IMR-90 (cell line): ENCODE data around the gene RAB38. TPM values are rescaled to one million over a fixed set of nuclear protein-coding genes. Genes with fewer than 3 reads are reported as not detected.

Experiments used
- ATAC-seq: fragments of 200-7000 bp; cut with Tn5 transposase; 2 replicates; pipeline ENCODE4 v1.9.1; 2020; ENCODE audit warnings: low read depth, mild to moderate bottlenecking, moderate library complexity
- BruUV-seq: library from RNA; stranded (reverse); fragments of 400-500 nt; replicated peaks from 2 replicates; lab custom pipeline; 2021; lab: Mats Ljungman, UMichigan
- CTCF ChIA-PET: fragments of 300-600 bp; formaldehyde crosslinking; extraction: SDS; loops from one replicate; lab custom pipeline; 2021; ENCODE audit warnings: antibody characterized with exemption; lab: Yijun Ruan, JAX
- POLR2A ChIA-PET: fragments of 300-600 bp; sonication (Branson Sonifier 250); formaldehyde crosslinking; loops from one replicate; lab custom pipeline; 2022; ENCODE audit warnings: antibody characterized with exemption; ENCODE audit not compliant: unreplicated experiment; lab: Charles Lee
- DNase-seq: peaks from one replicate; pipeline ENCODE4 v3.0.0; 2013
- H2AFZ ChIP-seq: replicated peaks from 2 replicates; pipeline ENCODE3; 2013; ENCODE audit warnings: low read length, mild to moderate bottlenecking; ENCODE audit not compliant: poor library complexity
- H2AK5ac ChIP-seq: 2 replicates; pipeline ENCODE4 v1.6.1; 2013; ENCODE audit warnings: low read depth, low read length, inconsistent platforms
- H2AK9ac ChIP-seq: replicated peaks from 2 replicates; pipeline ENCODE3; 2013; ENCODE audit warnings: mild to moderate bottlenecking, low read depth, low read length, moderate library complexity; ENCODE audit not compliant: poor library complexity
- H2BK120ac ChIP-seq: 2 replicates; pipeline ENCODE4 v1.6.1; 2013; ENCODE audit warnings: low read depth, low read length, inconsistent platforms
- H2BK15ac ChIP-seq: 3 replicates; pipeline ENCODE4 v1.6.1; 2013; ENCODE audit warnings: low read depth, low read length, inconsistent platforms
- H2BK20ac ChIP-seq: 2 replicates; pipeline ENCODE4 v1.6.1; 2013; ENCODE audit warnings: low read depth, mild to moderate bottlenecking, inconsistent platforms, low read length, moderate library complexity
- H2BK5ac ChIP-seq: 2 replicates; pipeline ENCODE4 v1.6.1; 2013; ENCODE audit warnings: mild to moderate bottlenecking, low read depth, low read length, inconsistent platforms; ENCODE audit not compliant: poor library complexity, severe bottlenecking
- H3K14ac ChIP-seq: replicated peaks from 2 replicates; pipeline ENCODE4 v1.6.1; 2013; ENCODE audit warnings: low read depth, low read length, inconsistent platforms
- H3K18ac ChIP-seq: 2 replicates; pipeline ENCODE4 v1.6.1; 2013; ENCODE audit warnings: low read depth, low read length, control low read depth
- H3K23ac ChIP-seq: 2 replicates; pipeline ENCODE4 v1.6.1; 2013; ENCODE audit warnings: low read depth, low read length, inconsistent platforms
- H3K27ac ChIP-seq: 2 replicates; pipeline ENCODE4 v1.5.1; 2013; ENCODE audit warnings: mild to moderate bottlenecking, control low read depth, low read length; ENCODE audit not compliant: insufficient read depth
- H3K27me3 ChIP-seq: 2 replicates; pipeline ENCODE4 v1.6.1; 2013; ENCODE audit warnings: low read length; ENCODE audit not compliant: control insufficient read depth, insufficient read depth
- H3K36me3 ChIP-seq: 2 replicates; pipeline ENCODE4 v1.6.1; 2013; ENCODE audit warnings: low read length, mixed read lengths; ENCODE audit not compliant: control insufficient read depth, insufficient read depth
- H3K4ac ChIP-seq: 2 replicates; pipeline ENCODE4 v1.6.1; 2013; ENCODE audit warnings: low read depth, low read length, inconsistent platforms
- H3K4me1 ChIP-seq: 2 replicates; pipeline ENCODE4 v1.6.1; 2013; ENCODE audit warnings: low read length, mixed read lengths; ENCODE audit not compliant: control insufficient read depth, insufficient read depth
- H3K4me2 ChIP-seq: 2 replicates; pipeline ENCODE4 v1.6.1; 2013; ENCODE audit warnings: low read depth, mild to moderate bottlenecking, control low read depth, low read length, moderate library complexity
- H3K4me3 ChIP-seq: 2 replicates; pipeline ENCODE4 v1.5.1; 2013; ENCODE audit warnings: low read depth, mild to moderate bottlenecking, control low read depth, low read length, moderate library complexity; ENCODE audit not compliant: insufficient read depth
- H3K56ac ChIP-seq: 2 replicates; pipeline ENCODE4 v1.6.1; 2013; ENCODE audit warnings: low read length, inconsistent platforms; ENCODE audit not compliant: insufficient read depth; ENCODE audit errors: extremely low read depth
- H3K79me1 ChIP-seq, 2 experiments: 2 replicates each; pipeline ENCODE4 v1.6.1; 2013; ENCODE audit warnings: low read length in 2 of 2, inconsistent platforms in 1 of 2, low read depth in 1 of 2
- H3K9ac ChIP-seq: 2 replicates; pipeline ENCODE4 v1.6.1; 2013; ENCODE audit warnings: low read depth, low read length, control low read depth
- H3K9me1 ChIP-seq: 2 replicates; pipeline ENCODE4 v1.6.1; 2013; ENCODE audit warnings: low read length, inconsistent platforms; ENCODE audit not compliant: insufficient read depth
- H3K9me3 ChIP-seq: 2 replicates; pipeline ENCODE4 v1.6.1; 2013; ENCODE audit warnings: low read length; ENCODE audit not compliant: control insufficient read depth, insufficient read depth
- H4K20me1 ChIP-seq: 2 replicates; pipeline ENCODE4 v1.6.1; 2013; ENCODE audit warnings: low read length, inconsistent platforms; ENCODE audit not compliant: insufficient read depth
- H4K5ac ChIP-seq: 2 replicates; pipeline ENCODE4 v1.6.1; 2013; ENCODE audit warnings: mild to moderate bottlenecking, low read depth, low read length, control low read depth
- H4K8ac ChIP-seq, 2 experiments: 2 replicates each; pipeline ENCODE4 v1.6.1; 2013; ENCODE audit warnings: low read depth in 2 of 2, low read length in 2 of 2, control low read depth in 1 of 2, inconsistent platforms in 1 of 2
- H4K91ac ChIP-seq: 2 replicates; pipeline ENCODE4 v1.6.1; 2013; ENCODE audit warnings: low read depth, low read length, inconsistent platforms; ENCODE audit not compliant: insufficient read depth
- BHLHE40 ChIP-seq: fragments of 150-350 bp; IDR thresholded peaks from 2 replicates; pipeline ENCODE4 v1.6.1; 2016; ENCODE audit warnings: mild to moderate bottlenecking, low read depth, low read length
- CEBPB ChIP-seq: IDR thresholded peaks from 2 replicates; pipeline ENCODE4 v1.6.1; 2012; ENCODE audit warnings: low read depth, low read length, improper control_type of control experiment
- CHD1 ChIP-seq: IDR thresholded peaks from 2 replicates; pipeline ENCODE4 v1.6.1; 2012; ENCODE audit warnings: low read depth, low read length, improper control_type of control experiment
- FOS ChIP-seq: fragments of 150-350 bp; IDR thresholded peaks from 2 replicates; pipeline ENCODE4 v1.6.1; 2016; ENCODE audit warnings: low read depth, low read length
- MAFK ChIP-seq: IDR thresholded peaks from 2 replicates; pipeline ENCODE4 v1.6.1; 2012; ENCODE audit warnings: low read depth, low read length, improper control_type of control experiment
- MAZ ChIP-seq: IDR thresholded peaks from 2 replicates; pipeline ENCODE4 v1.6.1; 2012; ENCODE audit warnings: low read depth, mild to moderate bottlenecking, low read length, improper control_type of control experiment, moderate library complexity, borderline replicate concordance
- MXI1 ChIP-seq: IDR thresholded peaks from 2 replicates; pipeline ENCODE4 v1.6.1; 2012; ENCODE audit warnings: low read depth, mild to moderate bottlenecking, low read length, moderate library complexity, borderline replicate concordance
- NFE2L2 ChIP-seq: fragments of 150-350 bp; IDR thresholded peaks from 2 replicates; pipeline ENCODE4 v1.6.1; 2016; ENCODE audit warnings: low read depth, mild to moderate bottlenecking, low read length
- POLR2A ChIP-seq: IDR thresholded peaks from 2 replicates; pipeline ENCODE4 v1.6.1; 2012; ENCODE audit warnings: mild to moderate bottlenecking, low read depth, low read length
- RAD21 ChIP-seq: IDR thresholded peaks from 2 replicates; pipeline ENCODE4 v1.6.1; 2012; ENCODE audit warnings: low read length, improper control_type of control experiment
- RCOR1 ChIP-seq: IDR thresholded peaks from 2 replicates; pipeline ENCODE4 v1.6.1; 2012; ENCODE audit warnings: mild to moderate bottlenecking, low read length, improper control_type of control experiment; ENCODE audit not compliant: insufficient replicate concordance
- RFX5 ChIP-seq: IDR thresholded peaks from 2 replicates; pipeline ENCODE4 v1.8.0; 2012; ENCODE audit warnings: low read depth, mild to moderate bottlenecking, low read length, moderate library complexity
- SMC3 ChIP-seq: fragments of 150-350 bp; IDR thresholded peaks from 2 replicates; pipeline ENCODE4 v1.6.1; 2016; ENCODE audit warnings: low read depth, mild to moderate bottlenecking, antibody characterized with exemption, low read length, moderate library complexity
- USF2 ChIP-seq: fragments of 150-350 bp; IDR thresholded peaks from 2 replicates; pipeline ENCODE4 v1.6.1; 2017; ENCODE audit warnings: mild to moderate bottlenecking, antibody characterized with exemption, low read length, low read depth
- WGBS, 2 experiments: methylation state at CpG; one replicate each; pipeline versions ENCODE4 v1.1.5 to v1.1.7; 2013; ENCODE audit warnings: missing lambda C conversion rate in 2 of 2; ENCODE audit not compliant: insufficient read length in 1 of 2; ENCODE audit errors: extremely low coverage in 2 of 2; 5-methylcytosine and 5-hydroxymethylcytosine counted together
- dilution Hi-C: fragments of 300-500 bp; cut with HindIII; formaldehyde crosslinking; loops from one replicate; pipeline ENCODE4 v1.14.3; 2018; ENCODE audit warnings: low sequenced_read_pairs; ENCODE audit not compliant: unreplicated experiment
- in situ Hi-C: fragments of 300-500 bp; cut with MboI; formaldehyde crosslinking; loops from 3 replicates; pipeline ENCODE4 v1.14.3; 2019; ENCODE audit warnings: low sequenced_read_pairs, inconsistent platforms, mixed read lengths
- intact Hi-C: fragments of 100-400 bp; cut with micrococcal nuclease; formaldehyde crosslinking; loops from 2 replicates; pipeline ENCODE4 v1.10.0; 2022
- polyA plus RNA-seq, 3 experiments: library from polyadenylated mRNA; depleted of rRNA; stranded (reverse); fragments of >200 nt; gene quantifications; 2 replicates each; pipeline ENCODE4 v1.2.3, GENCODE V29; 2012; ENCODE audit warnings: low replicate concordance in 1 of 3
- total RNA-seq: library from RNA; depleted of rRNA; stranded (reverse); fragments of >200 nt; gene quantifications from 2 replicates; pipeline ENCODE4 v1.2.3, GENCODE V29; 2012

The RAB38 gene
- total and polyA plus RNA-seq, 2 of the 4 experiments (the other 2 are of a cell fraction) = 5.0 to 6.5 TPM

- CTCF ChIA-PET = no interaction called here
- H3K4me2 ChIP-seq = no peak overlapping the region
- BruUV-seq = no TSS peak
Observed at GRCh38 chr11:88170673-88171072, 4.6 kb downstream of the RAB38 start.

More at GRCh38 chr11:88170673-88171072, 4.6 kb downstream of the RAB38 start:
- no peak overlapping the region for H3K56ac ChIP-seq
- no peak overlapping the region for H2BK15ac ChIP-seq
- no peak for DNase-seq
- H2AK9ac ChIP-seq = no peak overlapping the region
- no peak overlapping the region for H3K14ac ChIP-seq
- WGBS, 2 experiments = no CpG with 5 or more reads among the region's 2 CpGs
- no peak overlapping the region for H2BK5ac ChIP-seq
- H4K91ac ChIP-seq = no peak overlapping the region
- no peak overlapping the region for H2AFZ ChIP-seq
- H3K4ac ChIP-seq = no peak overlapping the region
- no peak overlapping the region for H2BK20ac ChIP-seq
- in situ Hi-C loops (no loop called here), dilution Hi-C loops (no loop called here), intact Hi-C loops (no loop called here)
- no peak overlapping the region for H2BK120ac ChIP-seq
- H3K9me1 ChIP-seq = no peaks in the 10 kb centered on the region
- no peaks in the 10 kb centered on the region for H3K79me1 ChIP-seq
- H3K36me3 ChIP-seq = no peaks in the 10 kb centered on the region
- H3K27me3 ChIP-seq = no peaks in the 10 kb centered on the region
- H3K4me1 ChIP-seq = peaks cover 2% of the 10 kb centered on the region; the same call in 1 of the 2 replicates
- H3K27ac ChIP-seq = no peak overlapping the region
- POLR2A ChIA-PET = interaction anchor here (0.6 kb wide), 1 partner anchor 1841 kb away, joined by 3 read pairs; no protein-coding TSS in a partner anchor
- no peak overlapping the region for H3K9ac ChIP-seq
- no peak overlapping the region for H4K8ac ChIP-seq
- H3K4me3 ChIP-seq = no peak overlapping the region
- H3K18ac ChIP-seq = no peak overlapping the region
- H3K23ac ChIP-seq = no peak overlapping the region
- no peak overlapping the region for H4K5ac ChIP-seq
- no peak for ATAC-seq
- H3K9me3 ChIP-seq = no peaks in the 10 kb centered on the region
- H4K20me1 ChIP-seq = no peaks in the 10 kb centered on the region
- no peak overlapping the region for H2AK5ac ChIP-seq
- TF ChIP-seq CEBPB (no peak), RAD21 (no peak), BHLHE40 (no peak), NFE2L2 (no peak), RCOR1 (no peak), CHD1 (no peak), SMC3 (no peak), MAFK (no peak), POLR2A (no peak), FOS (no peak), USF2 (no peak), MAZ (no peak), MXI1 (no peak), RFX5 (no peak)
